Type B pancreatic cell (in vitro differentiated cells): ENCODE measurements around the gene WDFY3. TPM values are rescaled to one million over a fixed set of nuclear protein-coding genes. Genes with fewer than 3 reads are reported as not detected.
A peak's percentile ranks its signal among the peaks of the same experiment; 100 is the strongest.

Experiments
- DNase-seq: peaks from one replicate; pipeline ENCODE4 v3.0.0; 2021; ENCODE audit warnings: mixed read lengths; ENCODE audit not compliant: unreplicated experiment; ENCODE audit errors: extremely low spot score
- H3K27ac Mint-ChIP-seq: 2 replicates; pipeline ENCODE4 v1.8.0; 2021; ENCODE audit warnings: mild to moderate bottlenecking, mixed read lengths
- H3K27me3 Mint-ChIP-seq: 2 replicates; pipeline ENCODE4 v1.8.0; 2021; ENCODE audit warnings: mixed read lengths
- H3K36me3 Mint-ChIP-seq: 2 replicates; pipeline ENCODE4 v1.8.0; 2021; ENCODE audit warnings: mixed read lengths
- H3K4me1 Mint-ChIP-seq: one replicate; pipeline ENCODE4 v1.8.0; 2021; ENCODE audit warnings: mixed read lengths; ENCODE audit not compliant: unreplicated experiment
- H3K4me3 Mint-ChIP-seq: 2 replicates; pipeline ENCODE4 v1.8.0; 2021; ENCODE audit warnings: mild to moderate bottlenecking, mixed read lengths
- H3K9me3 Mint-ChIP-seq: 2 replicates; pipeline ENCODE4 v1.8.0; 2021; ENCODE audit warnings: mixed read lengths
- total RNA-seq: library from RNA; stranded (reverse); gene quantifications from 2 replicates; pipeline ENCODE4 v1.2.1, GENCODE V29; 2021; ENCODE audit warnings: low replicate concordance
- TF ChIP-seq, protein P1 (sequence below): fragments of 200-600 bp; sonication (generic); conservative IDR thresholded peaks from 2 replicates; pipeline ENCODE4 v1.5.0; 2021; ENCODE audit warnings: antibody characterized with exemption, mild to moderate bottlenecking

The WDFY3 gene
- total RNA-seq, 1 donor from 2014 or later = 79.5 TPM

DNA sequence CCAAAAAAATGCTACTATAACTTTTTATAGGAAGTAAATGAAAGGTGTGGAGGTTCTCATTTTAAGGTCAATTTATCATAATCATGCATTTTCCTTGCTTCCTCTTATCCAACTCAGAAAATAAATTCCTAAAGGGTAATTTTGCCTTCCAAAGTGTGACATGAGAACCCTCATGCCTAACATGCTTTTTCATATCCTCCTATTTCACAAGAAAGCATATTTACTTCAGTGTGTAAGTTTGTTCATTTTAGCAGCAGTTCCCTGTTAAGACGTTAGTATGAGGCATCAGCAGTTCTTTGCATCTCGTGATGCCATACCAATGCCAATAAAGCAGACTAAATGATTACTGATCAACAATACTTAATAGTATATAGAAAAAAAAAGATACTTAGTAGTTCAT lies 18.4 kb downstream of the WDFY3 start:
- TF ChIP-seq, protein P1, sequence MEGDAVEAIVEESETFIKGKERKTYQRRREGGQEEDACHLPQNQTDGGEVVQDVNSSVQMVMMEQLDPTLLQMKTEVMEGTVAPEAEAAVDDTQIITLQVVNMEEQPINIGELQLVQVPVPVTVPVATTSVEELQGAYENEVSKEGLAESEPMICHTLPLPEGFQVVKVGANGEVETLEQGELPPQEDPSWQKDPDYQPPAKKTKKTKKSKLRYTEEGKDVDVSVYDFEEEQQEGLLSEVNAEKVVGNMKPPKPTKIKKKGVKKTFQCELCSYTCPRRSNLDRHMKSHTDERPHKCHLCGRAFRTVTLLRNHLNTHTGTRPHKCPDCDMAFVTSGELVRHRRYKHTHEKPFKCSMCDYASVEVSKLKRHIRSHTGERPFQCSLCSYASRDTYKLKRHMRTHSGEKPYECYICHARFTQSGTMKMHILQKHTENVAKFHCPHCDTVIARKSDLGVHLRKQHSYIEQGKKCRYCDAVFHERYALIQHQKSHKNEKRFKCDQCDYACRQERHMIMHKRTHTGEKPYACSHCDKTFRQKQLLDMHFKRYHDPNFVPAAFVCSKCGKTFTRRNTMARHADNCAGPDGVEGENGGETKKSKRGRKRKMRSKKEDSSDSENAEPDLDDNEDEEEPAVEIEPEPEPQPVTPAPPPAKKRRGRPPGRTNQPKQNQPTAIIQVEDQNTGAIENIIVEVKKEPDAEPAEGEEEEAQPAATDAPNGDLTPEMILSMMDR = no peak
- H3K9me3 Mint-ChIP-seq = no peaks in the 10 kb centered on the region
- H3K27me3 Mint-ChIP-seq = no peaks in the 10 kb centered on the region
- no peak overlapping the region for H3K4me3 Mint-ChIP-seq
- DNase-seq = no peak
- H3K36me3 Mint-ChIP-seq = peaks cover 21% of the 10 kb centered on the region
- peaks cover 8% of the 10 kb centered on the region for H3K4me1 Mint-ChIP-seq
- H3K27ac Mint-ChIP-seq = no peak overlapping the region

DNA sequence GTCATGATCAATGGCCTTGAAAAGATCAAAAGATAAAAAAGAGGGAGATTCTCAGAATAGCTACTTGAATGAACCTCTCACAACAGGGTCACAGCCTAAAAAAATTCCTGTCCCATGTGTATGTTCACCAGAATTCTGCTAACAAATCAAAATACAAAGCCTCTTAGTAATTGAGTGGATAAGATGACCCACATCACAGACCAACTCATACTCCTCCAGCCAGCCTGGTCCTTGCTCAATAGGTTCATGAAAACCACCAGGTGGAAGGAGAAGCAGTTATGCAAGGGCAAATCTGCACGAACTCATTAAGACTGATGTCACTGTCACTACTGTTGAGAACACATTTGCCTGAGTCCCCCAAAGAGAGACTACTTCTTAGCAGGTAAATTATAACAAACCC lies 21.5 kb downstream of the WDFY3 start:
- no peak for DNase-seq
- H3K9me3 Mint-ChIP-seq = peaks cover 5% of the 10 kb centered on the region
- H3K4me1 Mint-ChIP-seq = peaks cover 8% of the 10 kb centered on the region
- H3K36me3 Mint-ChIP-seq = peaks cover 39% of the 10 kb centered on the region
- TF ChIP-seq, protein P1 = no peak
- H3K27ac Mint-ChIP-seq = no peak overlapping the region
- no peak overlapping the region for H3K4me3 Mint-ChIP-seq
- no peaks in the 10 kb centered on the region for H3K27me3 Mint-ChIP-seq

DNA sequence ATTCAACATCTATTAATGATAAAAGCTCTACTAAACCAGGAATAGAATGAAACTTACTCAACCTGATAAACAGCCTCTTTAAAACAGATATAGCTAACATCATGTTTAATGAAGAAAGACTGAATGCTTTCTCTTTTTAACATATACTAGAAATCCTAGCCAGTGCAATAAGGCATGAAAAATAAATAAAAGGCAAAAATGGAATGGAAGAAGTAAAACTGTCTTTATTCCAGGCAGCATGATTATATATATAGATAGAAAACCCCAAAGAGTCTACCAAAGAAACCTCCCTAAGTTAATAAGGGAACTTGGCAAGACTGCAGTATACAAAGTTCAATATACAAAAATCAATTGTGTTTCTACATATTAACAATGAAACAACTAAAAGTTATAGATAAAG lies 25.5 kb downstream of the WDFY3 start:
- H3K36me3 Mint-ChIP-seq = peaks cover 26% of the 10 kb centered on the region
- peaks cover 9% of the 10 kb centered on the region for H3K9me3 Mint-ChIP-seq
- no peak overlapping the region for H3K27ac Mint-ChIP-seq
- TF ChIP-seq, protein P1 = no peak
- peaks cover 4% of the 10 kb centered on the region for H3K4me1 Mint-ChIP-seq
- DNase-seq = no peak
- H3K27me3 Mint-ChIP-seq = no peaks in the 10 kb centered on the region
- H3K4me3 Mint-ChIP-seq = no peak overlapping the region

DNA sequence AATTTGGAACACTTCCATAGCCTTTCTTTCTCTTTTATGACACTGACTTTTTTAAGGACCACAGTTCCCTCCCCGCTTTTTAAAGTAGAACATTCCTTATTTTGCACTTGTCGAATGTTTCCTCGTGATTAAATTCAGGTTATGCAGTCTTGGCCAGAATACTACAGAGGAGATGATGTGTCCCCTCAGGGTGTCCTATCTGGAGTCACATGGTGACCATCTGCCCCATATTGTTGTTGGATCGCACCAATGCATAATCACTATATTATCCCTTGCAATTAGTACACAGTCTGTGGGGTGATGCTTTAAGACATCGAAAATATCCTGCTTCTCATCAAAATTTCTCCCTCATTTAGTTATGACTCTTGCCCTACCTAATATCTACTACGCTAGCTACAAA lies 27.4 kb downstream of the WDFY3 start:
- peaks cover 9% of the 10 kb centered on the region for H3K9me3 Mint-ChIP-seq

DNA sequence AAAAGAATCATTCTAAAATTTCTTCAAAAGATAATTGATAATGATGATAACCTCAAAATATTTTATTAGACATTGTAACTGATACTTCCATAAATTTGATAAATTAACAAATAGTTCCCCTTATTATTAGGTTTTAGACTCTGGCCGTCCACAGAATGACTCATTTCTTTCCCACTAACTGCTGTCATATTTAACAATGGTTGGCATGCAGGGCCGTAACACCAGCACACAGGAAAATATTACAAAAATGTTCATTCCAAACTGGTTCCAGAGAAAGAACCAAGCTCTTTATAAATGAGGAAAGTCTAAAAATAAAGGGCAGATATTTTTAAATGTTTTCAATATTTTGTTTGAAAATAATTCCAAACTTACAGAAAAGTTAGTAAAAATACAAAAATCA lies 28.2 kb downstream of the WDFY3 start:
- Mint-ChIP-seq H3K27me3 (no peaks in the 10 kb centered on the region), H3K4me1 (peaks cover 4% of the 10 kb centered on the region), H3K9me3 (peaks cover 9% of the 10 kb centered on the region), H3K4me3 (no peak overlapping the region), H3K36me3 (peaks cover 23% of the 10 kb centered on the region), H3K27ac (peak overlapping the region; percentile 14)
- DNase-seq = no peak
- TF ChIP-seq, protein P1 = no peak

More for the DNA sequence above, 27.4 kb downstream of the WDFY3 start:
- no peak for DNase-seq
- Mint-ChIP-seq H3K27ac (no peak overlapping the region), H3K4me3 (no peak overlapping the region), H3K27me3 (no peaks in the 10 kb centered on the region), H3K4me1 (peaks cover 4% of the 10 kb centered on the region), H3K36me3 (peaks cover 26% of the 10 kb centered on the region)
- TF ChIP-seq, protein P1 = no peak
